Activated T-cell treated with anti-CD3 and anti-CD28 coated beads, Interleukin-2, amount 50 U/mL, for 72 hours (primary cell): ENCODE results near the gene PGRMC1. TPM values are rescaled to one million over a fixed set of nuclear protein-coding genes. Genes with fewer than 3 reads are reported as not detected.
"Not testable (repeated sequence)": the region's sequence is repeated elsewhere in the genome, so short reads cannot be mapped to it uniquely, and the experiment has no call there.

Experiments used
- ATAC-seq, 2 donors: fragments of 150-1000 bp; cut with Tn5 transposase; replicated peaks in 1 of 2; 2 replicates each; pipeline ENCODE4 v1.10.0; 2021; ENCODE audit warnings: moderate library complexity in 2 of 2, mild to moderate bottlenecking in 1 of 2
- DNase-seq, 2 donors: peaks; one replicate each; pipeline ENCODE4 v3.0.0; 2021 to 2022; ENCODE audit warnings: mixed read lengths in 1 of 2
- H3K27ac Mint-ChIP-seq: one replicate; pipeline ENCODE4 v1.8.0; 2022; ENCODE audit warnings: mild to moderate bottlenecking, moderate library complexity, mixed read lengths
- H3K27me3 Mint-ChIP-seq: one replicate; pipeline ENCODE4 v1.8.0; 2022; ENCODE audit warnings: low read depth, mixed read lengths
- H3K36me3 Mint-ChIP-seq, 2 donors: one replicate each; pipeline ENCODE4 v1.8.0; 2022; ENCODE audit warnings: mixed read lengths in 2 of 2, mild to moderate bottlenecking in 1 of 2; ENCODE audit not compliant: insufficient read depth in 2 of 2
- H3K4me1 Mint-ChIP-seq: one replicate; pipeline ENCODE4 v1.8.0; 2022; ENCODE audit warnings: low read depth, mixed read lengths
- H3K4me3 Mint-ChIP-seq, 2 donors: one replicate each; pipeline ENCODE4 v1.8.0; 2022; ENCODE audit warnings: mild to moderate bottlenecking in 2 of 2, mixed read lengths in 2 of 2, moderate library complexity in 2 of 2
- H3K9me3 Mint-ChIP-seq, 2 donors: one replicate each; pipeline ENCODE4 v1.8.0; 2022; ENCODE audit warnings: mixed read lengths in 2 of 2
- total RNA-seq, 2 donors: library from RNA; stranded (reverse); gene quantifications; one replicate each; pipeline ENCODE4 v1.2.3, GENCODE V29; 2022

Gene PGRMC1
- total RNA-seq, 2 donors from 2014 or later = 32.8 to 36.3 TPM

DNA sequence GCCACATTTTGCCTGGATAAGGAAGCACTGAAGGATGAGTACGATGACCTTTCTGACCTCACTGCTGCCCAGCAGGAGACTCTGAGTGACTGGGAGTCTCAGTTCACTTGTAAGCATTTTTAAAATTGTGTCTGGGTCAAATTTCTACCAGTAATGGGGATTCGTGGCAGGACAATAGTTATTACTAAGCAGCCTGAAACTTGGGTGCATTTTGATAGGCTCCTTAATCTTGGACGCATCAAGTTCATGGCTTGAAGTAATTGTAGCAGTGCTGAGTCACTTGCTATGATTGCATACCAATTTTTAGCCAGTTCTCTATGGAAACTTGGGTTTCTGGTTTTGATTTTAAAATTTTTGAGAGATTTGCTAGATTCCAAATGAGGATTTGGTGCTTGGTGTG is 4.3 kb downstream of the PGRMC1 start:
- Mint-ChIP-seq H3K4me1 (peaks cover 23% of the 10 kb centered on the region), H3K9me3 (no peaks in the 10 kb centered on the region), H3K27ac (no peak overlapping the region), H3K36me3 (peaks cover 2 to 10% of the 10 kb centered on the region in 2 donors), H3K4me3 (no peak overlapping the region), H3K27me3 (peaks cover 17% of the 10 kb centered on the region)
- DNase-seq (no peak), ATAC-seq (no peak)

- no peak overlapping the region for H3K4me3 Mint-ChIP-seq
- peaks cover 7% of the 10 kb centered on the region for H3K4me1 Mint-ChIP-seq
- no peak overlapping the region for H3K27ac Mint-ChIP-seq
- ATAC-seq = peak; percentile 50 to 56
- no peaks in the 10 kb centered on the region for H3K9me3 Mint-ChIP-seq
- peaks cover 23% of the 10 kb centered on the region for H3K27me3 Mint-ChIP-seq
- peaks cover 2 to 3% of the 10 kb centered on the region in 2 donors for H3K36me3 Mint-ChIP-seq
- no peak for DNase-seq
Observed at GRCh38 chrX:119247702-119248101, 11.6 kb downstream of the PGRMC1 start.

DNA sequence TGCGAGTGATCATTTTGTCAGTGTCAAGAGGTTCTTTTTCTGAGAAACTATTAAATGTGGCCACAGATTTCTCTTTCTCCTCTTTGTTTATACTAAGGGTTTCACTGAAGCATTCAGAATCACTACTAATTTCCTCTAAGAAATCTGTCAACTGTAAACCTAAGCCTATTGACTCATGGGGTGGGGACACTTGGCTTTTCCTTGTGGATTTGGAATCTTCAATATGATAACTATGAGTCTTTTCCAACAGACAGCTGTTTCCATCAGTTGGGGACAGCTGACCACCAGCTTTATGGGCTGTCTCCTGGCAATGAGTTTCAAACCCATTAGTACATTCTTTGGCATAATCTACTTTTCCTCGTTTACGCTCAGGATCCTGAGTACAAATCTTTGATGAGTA is 13.8 kb downstream of the PGRMC1 start:
- peaks cover 7% of the 10 kb centered on the region for H3K4me1 Mint-ChIP-seq
- H3K27ac Mint-ChIP-seq = no peak overlapping the region
- H3K36me3 Mint-ChIP-seq = no peaks in the 10 kb centered on the region
- no peaks in the 10 kb centered on the region for H3K9me3 Mint-ChIP-seq
- H3K27me3 Mint-ChIP-seq = peaks cover 20% of the 10 kb centered on the region
- ATAC-seq (no peak), DNase-seq (no peak)
- H3K4me3 Mint-ChIP-seq = no peak overlapping the region

DNA sequence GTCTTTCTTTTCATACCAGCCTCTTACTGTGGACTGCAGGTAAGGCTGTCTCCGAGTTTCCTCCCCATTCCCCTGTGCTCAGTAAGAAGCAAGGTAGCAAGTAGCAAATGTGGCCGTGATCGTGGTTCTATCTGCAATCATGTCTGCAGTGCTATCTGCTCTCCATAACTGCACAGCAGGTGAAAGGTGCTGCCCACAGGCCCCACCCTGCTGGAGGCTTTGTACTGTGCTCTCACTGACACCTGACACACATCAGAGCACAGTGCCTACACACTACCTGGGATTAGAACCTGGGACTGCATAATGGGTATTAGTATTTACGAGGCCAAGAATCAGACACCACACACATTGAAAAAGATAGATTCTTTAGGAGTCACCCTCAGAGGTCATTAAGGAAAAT is 15.3 kb downstream of the PGRMC1 start:
- no peak overlapping the region for H3K4me3 Mint-ChIP-seq
- H3K36me3 Mint-ChIP-seq = no peaks in the 10 kb centered on the region
- no peaks in the 10 kb centered on the region for H3K9me3 Mint-ChIP-seq
- H3K4me1 Mint-ChIP-seq = peaks cover 7% of the 10 kb centered on the region
- H3K27ac Mint-ChIP-seq = no peak overlapping the region
- ATAC-seq = no peak
- no peak for DNase-seq
- peaks cover 25% of the 10 kb centered on the region for H3K27me3 Mint-ChIP-seq

DNA sequence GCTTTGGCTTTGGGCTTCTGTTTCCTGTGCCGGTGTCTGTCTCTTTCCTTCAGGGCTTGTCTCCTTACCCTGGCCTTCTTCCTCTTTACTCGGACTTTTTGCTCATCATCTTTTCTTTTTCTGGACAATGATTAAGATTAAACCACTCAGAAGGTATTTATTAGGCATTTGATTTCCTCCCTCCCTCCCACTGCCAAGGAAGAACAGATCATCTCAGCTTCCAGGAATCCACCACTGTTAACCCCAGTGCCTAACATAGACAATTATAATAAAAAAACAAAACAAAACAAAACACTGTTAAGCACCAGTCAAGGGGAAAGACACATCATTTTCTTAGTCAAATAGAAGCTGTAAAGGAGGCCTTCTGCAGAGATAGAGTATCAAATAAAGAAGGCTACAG is 16.6 kb downstream of the PGRMC1 start:
- Mint-ChIP-seq H3K4me1 (peaks cover 4% of the 10 kb centered on the region), H3K9me3 (no peaks in the 10 kb centered on the region), H3K27me3 (peaks cover 36% of the 10 kb centered on the region), H3K4me3 (no peak overlapping the region), H3K27ac (no peak overlapping the region), H3K36me3 (no peaks in the 10 kb centered on the region)
- ATAC-seq (no peak), DNase-seq (no peak)

DNA sequence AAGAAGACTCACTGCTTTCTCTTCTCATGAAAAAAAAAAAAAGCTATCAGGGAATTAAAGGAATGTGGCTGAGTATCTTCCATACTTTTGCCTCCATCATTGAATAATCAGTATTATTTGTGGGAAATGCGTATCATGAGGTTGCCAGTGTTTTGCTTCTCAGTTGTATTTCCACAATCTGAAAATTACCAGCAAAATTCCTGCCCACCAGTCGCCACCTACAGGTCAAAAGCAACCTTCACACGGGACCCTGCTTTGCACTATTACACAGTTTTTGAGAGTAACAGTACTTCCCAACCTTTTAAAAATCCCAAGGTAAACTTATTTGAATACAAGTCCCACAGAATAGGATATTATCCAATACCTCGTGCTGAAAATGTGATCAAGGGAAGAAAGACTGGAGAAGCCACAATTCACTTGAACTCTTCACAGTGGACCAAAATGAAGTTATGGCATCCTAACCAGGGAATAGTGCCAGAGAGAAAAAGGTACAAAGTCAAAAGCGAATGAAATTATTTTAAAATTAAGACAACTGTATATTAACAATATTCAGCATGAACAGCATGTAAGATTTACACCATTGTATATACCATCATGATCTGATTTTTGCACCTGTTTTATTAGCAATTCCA is 30.4 kb downstream of the PGRMC1 start:
- no peak overlapping the region for H3K4me3 Mint-ChIP-seq
- H3K27me3 Mint-ChIP-seq = peaks cover 27% of the 10 kb centered on the region
- no peaks in the 10 kb centered on the region for H3K4me1 Mint-ChIP-seq
- ATAC-seq (no peak), DNase-seq (peak; percentile 5 to 12)
- no peak overlapping the region for H3K27ac Mint-ChIP-seq
- no peaks in the 10 kb centered on the region for H3K36me3 Mint-ChIP-seq
- no peaks in the 10 kb centered on the region for H3K9me3 Mint-ChIP-seq

- DNase-seq, H3K4me1 Mint-ChIP-seq, ATAC-seq, H3K36me3 Mint-ChIP-seq, H3K27ac Mint-ChIP-seq, H3K9me3 Mint-ChIP-seq, H3K4me3 Mint-ChIP-seq: not testable (repeated sequence)
- peaks cover 27% of the 10 kb centered on the region for H3K27me3 Mint-ChIP-seq
Observed at GRCh38 chrX:119267115-119267514, 31.0 kb downstream of the PGRMC1 start.

DNA sequence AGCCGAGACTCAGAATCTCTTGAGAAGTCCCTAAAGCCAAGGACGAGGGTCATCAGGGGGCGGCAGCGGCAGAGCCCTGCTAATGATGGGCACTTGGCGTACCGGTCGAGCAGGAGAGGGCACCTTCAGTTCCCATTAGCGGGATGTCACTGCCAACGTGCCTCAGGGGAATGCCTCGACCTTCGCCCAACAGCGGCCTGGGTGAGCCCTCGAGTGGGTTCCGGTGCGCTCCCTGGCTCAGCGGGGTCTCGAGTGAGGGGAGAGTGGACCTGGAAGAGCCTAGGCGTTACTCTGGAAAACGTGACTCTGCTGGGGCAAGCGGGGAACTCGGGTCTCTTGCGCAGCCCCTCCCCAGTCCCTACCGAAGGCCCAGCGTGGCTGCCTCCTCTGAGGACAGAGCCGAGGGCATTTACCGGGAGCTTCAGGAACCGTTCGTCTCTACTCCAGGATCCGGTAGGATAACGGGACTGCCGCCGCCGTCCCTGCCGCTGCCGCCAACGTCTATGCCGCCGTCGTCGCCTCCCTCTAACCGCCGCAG is 36.9 kb downstream of the PGRMC1 start:
- peaks cover 9% of the 10 kb centered on the region for H3K4me1 Mint-ChIP-seq
- no peak overlapping the region for H3K27ac Mint-ChIP-seq
- no peaks in the 10 kb centered on the region for H3K36me3 Mint-ChIP-seq
- ATAC-seq (no peak), DNase-seq (no peak)
- no peaks in the 10 kb centered on the region for H3K9me3 Mint-ChIP-seq
- peaks cover 33% of the 10 kb centered on the region for H3K27me3 Mint-ChIP-seq
- H3K4me3 Mint-ChIP-seq = peak overlapping the region; percentile 69 to 82

- Mint-ChIP-seq H3K9me3 (no peaks in the 10 kb centered on the region), H3K27ac (no peak overlapping the region), H3K27me3 (peaks cover 27% of the 10 kb centered on the region), H3K4me1 (peaks cover 9% of the 10 kb centered on the region), H3K36me3 (no peaks in the 10 kb centered on the region), H3K4me3 (peak overlapping the region; percentile 69 to 82)
- DNase-seq (peak; percentile 61 to 68), ATAC-seq (peak; percentile 97 to 99)
Observed at GRCh38 chrX:119273420-119274192, 37.5 kb downstream of the PGRMC1 start.

DNA sequence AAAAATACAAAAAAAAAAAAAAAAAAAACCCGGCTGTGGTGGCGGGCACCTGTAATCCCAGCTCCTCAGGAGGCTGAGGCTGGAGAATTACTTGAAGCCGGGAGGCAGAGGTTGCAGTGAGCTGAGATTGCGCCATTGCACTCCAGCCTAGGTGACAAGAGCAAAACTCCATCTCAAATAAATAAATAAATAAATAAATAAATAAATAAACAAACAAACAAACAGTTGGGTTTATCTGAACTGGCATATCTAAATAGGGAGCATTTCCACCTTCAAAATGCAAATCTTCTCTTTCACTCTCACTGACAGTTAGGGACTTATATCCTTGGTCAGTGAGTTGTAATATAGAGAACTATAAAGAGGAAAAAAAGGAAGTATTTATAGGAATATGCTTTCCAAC is 46.3 kb downstream of the PGRMC1 start:
- H3K9me3 Mint-ChIP-seq, H3K4me3 Mint-ChIP-seq, H3K27me3 Mint-ChIP-seq, DNase-seq, ATAC-seq, H3K36me3 Mint-ChIP-seq, H3K27ac Mint-ChIP-seq, H3K4me1 Mint-ChIP-seq: not testable (repeated sequence)

DNA sequence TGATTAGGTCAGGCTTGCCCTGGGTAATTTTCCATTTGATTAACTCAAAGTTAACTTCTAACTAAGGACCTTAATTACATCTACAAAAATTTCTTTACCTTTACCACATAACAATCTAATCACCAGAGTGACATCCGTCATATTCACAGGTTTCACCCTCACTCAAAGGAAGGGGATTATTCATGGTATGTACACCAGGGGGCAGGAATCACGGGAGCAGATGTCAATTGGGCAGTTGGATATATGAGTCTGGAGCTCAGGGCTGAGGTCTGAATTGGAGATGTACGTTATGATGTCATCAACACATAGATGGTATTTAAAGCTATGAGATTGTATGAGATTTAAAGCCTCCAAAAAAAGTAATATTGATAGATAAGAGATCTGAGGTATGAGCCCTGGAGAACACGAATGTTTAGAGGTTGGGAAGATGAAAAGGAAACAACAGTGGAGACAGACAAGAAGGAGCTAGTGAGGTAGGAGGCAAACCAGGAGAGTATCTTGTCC is 52.9 kb downstream of the PGRMC1 start:
- Mint-ChIP-seq H3K4me3 (no peak overlapping the region), H3K4me1 (no peaks in the 10 kb centered on the region), H3K27ac (no peak overlapping the region), H3K36me3 (no peaks in the 10 kb centered on the region), H3K9me3 (no peaks in the 10 kb centered on the region), H3K27me3 (peaks cover 16% of the 10 kb centered on the region)
- DNase-seq (no peak), ATAC-seq (no peak)

- no peaks in the 10 kb centered on the region for H3K4me1 Mint-ChIP-seq
- H3K27me3 Mint-ChIP-seq = peaks cover 10% of the 10 kb centered on the region
- no peak for ATAC-seq
Observed at GRCh38 chrX:119290476-119290875, 54.4 kb downstream of the PGRMC1 start.

GRCh38 chrX:119291246-119291645 is 55.2 kb downstream of the PGRMC1 start:
- H3K27me3 Mint-ChIP-seq = peaks cover 16% of the 10 kb centered on the region
- DNase-seq, ATAC-seq, H3K4me1 Mint-ChIP-seq, H3K9me3 Mint-ChIP-seq, H3K4me3 Mint-ChIP-seq, H3K27ac Mint-ChIP-seq, H3K36me3 Mint-ChIP-seq: not testable (repeated sequence)

More at GRCh38 chrX:119290476-119290875, 54.4 kb downstream of the PGRMC1 start:
- Mint-ChIP-seq H3K9me3 (no peaks in the 10 kb centered on the region), H3K4me3 (no peak overlapping the region), H3K36me3 (no peaks in the 10 kb centered on the region), H3K27ac (no peak overlapping the region)
- DNase-seq = no peak
